HuH-7 (cell line): ENCODE results near the gene PSMB3.

ENCODE experiments used
- DNase-seq: peaks from one replicate; pipeline ENCODE4 v3.0.0; 2011; ENCODE audit warnings: low spot score

Gene PSMB3

DNA sequence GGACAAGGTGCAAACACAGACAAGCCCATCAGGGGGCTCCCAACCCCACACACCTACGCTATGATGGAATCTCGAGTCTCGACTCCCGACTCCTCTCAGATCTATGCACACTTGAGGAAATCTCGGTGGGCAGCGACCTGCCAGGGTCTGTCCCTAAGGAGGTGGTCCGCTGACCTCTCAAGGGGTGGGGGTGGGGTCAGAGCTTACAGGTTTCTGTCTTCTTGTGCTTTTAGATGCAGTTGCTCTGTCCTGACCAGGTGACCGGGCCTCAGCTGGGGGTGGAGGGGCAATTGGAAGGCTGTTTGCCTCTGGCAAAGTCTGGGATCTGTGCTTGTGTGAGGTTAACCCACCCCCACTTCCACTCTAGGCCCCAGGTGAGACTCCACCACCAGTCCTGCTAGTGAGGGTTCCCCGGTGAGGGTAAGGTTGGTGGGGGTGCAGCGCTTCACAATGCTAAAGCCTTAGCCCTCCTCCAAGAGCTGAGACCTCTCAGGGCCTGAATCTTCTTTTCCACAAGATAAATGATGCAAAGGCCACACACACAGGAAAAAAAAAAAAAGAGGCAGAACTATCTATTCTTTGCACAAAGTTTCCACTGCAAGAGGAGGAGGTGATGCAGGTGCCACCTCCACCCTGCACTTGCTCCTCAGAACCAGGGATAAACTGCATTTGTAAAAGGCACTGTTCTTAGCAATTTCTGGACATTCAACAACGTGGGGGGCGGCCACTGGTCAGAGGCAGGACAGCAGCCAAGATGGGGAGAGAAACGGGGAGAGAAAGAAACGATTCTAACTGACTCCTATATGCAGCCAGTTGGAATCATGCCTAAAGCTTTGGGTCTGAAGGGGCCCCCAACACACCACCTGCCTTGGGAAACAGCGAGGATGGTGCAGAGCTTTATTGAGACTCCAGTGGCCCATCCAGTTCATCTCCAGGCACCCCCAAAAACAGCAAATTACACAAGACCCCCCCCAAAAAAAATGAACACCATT, 18.3 kb upstream of the PSMB3 start:
- DNase-seq = peak; percentile 67

DNA sequence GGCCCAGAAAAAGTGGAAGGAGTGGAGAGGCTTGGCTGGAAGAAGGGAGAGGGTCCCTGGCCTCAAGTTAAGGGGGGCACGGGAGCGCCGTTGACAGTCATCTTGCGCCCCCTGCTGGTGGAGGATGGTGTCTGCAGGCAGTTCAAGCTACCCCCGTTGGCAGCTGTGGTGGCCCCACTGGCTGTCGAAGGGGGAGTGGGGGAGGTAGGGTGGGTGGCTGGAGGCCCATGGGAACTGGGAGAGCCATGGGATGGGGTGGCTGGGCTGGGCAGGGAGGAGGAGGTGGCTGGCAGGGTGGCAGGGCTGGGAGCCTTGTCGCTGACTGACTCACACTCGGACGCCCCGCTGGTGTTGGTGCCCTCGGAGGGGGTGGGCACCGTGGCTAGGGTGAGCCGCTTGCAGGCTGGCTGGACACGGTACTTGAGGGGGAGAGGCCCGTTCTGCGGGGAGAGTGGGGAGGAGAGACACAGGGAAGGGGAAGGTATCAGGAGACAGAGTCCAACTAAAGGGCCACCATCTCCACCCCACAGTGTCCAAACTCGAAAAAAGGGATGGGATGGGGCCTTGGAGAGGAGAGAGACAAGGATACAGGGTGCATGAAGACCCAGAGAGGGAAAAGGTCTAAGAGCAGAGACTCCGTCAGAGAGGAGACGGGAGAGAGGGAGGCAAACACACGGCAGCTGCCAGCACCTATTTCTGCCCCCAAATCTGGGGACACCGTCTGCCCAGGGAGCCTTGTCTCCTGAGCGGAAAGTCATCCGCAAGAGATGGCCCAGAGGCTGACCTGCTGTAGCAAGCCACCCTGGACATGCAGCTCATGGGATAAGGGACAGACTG, 17.2 kb upstream of the PSMB3 start:
- peak; percentile 80 for DNase-seq

GRCh38 chr17:38738007-38738662, 14.4 kb upstream of the PSMB3 start:
- no peak for DNase-seq

GRCh38 chr17:38738686-38739085, 13.9 kb upstream of the PSMB3 start:
- no peak for DNase-seq

DNA sequence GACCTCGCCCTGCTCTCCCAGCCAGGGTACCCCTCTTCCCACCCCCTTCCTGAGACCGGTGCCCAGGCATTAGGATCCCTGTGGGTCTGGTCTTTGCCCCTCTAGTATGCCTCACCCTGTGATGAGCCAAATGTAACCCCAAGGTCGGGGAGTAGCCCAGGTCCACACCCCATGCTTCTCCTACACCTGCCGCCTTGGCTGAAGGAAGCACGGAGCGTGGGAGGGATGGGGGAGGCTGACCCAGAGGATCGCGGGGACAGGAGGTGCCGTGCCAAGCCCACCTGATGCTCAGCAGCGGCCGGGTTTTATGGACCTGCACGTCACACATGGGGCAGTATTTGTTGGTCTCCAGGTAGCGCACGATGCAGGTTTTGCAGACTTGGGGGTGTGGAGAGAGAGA, 13.2 kb upstream of the PSMB3 start:
- no peak for DNase-seq

GRCh38 chr17:38740044-38740443, 12.5 kb upstream of the PSMB3 start:
- no peak for DNase-seq

GRCh38 chr17:38740806-38741205, 11.7 kb upstream of the PSMB3 start:
- DNase-seq = no peak

DNA sequence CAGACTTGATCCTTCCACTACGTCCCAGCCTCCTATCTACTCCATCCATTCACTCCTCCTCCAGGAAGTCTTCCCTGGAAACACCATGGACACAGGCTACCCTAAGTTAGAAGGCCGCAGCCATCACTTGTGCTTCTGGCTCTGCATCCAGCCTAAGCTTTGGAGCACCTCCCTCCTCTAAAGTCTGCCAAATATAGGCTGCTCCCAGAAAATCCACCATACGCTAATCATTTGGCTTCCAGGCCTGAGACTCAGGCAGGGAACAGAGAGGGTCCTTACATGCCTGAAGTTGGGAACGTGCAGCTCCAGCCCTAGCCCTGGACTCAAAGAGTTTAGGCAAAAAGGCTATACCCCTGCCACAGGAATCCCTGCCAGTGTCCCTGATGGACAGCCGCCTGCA, 11.1 kb upstream of the PSMB3 start:
- no peak for DNase-seq

GRCh38 chr17:38741921-38742410, 10.6 kb upstream of the PSMB3 start:
- DNase-seq = no peak

DNA sequence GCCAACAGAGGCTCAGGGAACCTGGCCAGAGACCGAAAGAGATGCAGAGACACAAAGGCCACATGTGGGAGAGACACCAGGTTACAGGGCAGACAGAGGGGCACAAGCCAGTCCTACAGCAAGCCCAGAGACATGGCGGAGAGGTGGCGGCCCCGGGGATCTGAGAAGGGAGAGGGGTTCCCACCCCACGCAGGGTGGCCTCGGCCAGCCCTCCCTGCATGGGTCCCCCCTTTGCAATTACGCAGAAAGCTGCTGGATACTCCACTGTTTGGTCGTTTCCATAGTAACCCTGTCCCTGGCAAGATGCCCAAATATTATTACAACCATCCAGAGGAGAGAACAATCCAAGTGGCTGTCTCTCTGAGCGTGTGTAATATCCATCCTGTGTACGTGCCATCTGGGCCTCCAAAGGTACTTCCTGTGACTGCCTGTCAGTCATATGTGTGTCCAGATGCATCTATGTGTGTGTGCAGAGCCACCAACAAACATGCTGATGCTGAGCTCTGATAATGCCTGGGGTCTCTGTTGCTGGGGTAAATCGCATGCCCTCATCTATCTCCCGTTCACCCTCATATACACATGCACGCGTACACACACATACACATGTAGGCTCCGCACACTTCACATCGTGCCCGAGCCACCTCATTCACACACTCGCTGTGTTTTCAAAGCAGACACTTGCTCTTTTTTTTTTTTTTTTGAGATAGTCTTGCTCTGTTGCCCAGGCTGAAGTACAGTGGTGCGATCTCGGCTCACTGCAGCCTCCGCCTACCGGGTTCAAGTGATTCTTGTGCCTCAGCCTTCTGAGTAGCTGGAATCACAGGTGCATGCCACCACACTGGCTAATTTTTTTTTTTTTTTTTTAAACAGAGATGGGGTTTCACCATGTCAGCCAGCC, 9.9 kb upstream of the PSMB3 start:
- DNase-seq = no peak

DNA sequence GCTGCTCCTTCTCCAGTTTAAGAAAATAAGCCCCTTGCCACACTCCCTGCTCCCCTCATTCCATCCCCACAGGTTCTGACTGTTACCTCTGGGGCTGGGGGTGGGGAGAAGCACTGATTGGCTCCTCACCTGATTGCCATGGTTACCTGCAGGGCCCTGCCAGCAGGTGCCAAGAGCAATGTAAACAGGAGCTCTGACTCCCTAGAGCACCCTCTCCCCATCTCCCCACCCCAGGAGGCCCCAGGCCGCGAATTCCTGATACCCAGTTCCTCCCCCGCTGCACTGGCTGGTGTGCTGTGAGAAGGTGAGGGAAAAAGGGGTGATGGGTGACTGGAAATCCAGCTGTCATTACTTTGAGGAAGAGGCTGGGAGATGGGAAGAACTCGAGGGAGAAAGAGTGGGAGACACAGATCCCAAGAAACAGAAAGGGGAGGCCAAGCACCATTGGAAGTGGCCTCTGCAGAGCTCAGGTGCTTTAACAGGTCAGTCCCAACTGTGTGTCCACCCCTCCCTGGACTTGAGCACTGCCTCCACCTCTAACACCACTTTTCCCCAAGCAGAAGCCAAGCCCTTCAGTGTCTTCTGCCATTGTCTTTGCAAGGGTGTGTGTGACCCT, 8.9 kb upstream of the PSMB3 start:
- DNase-seq = no peak

DNA sequence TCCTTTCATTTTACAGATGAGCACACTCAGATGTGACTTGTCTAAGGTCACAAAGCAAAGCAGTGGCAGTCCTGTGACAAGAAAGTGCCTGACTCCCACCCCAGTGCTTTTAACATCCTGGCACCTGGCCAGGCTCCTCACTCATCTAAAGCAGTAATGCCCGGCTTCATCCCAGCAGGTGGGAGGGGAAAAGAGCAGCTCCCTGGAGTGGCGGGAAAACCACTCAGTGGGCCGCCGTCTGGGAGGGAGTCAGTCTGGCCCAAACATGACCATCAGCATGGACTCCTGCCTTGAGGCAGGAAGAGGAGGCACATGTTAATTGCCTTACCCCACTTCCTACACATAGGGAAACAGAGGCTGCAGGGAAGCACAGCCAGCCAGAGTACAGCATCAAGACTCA, 7.0 kb upstream of the PSMB3 start:
- DNase-seq = no peak

GRCh38 chr17:38746004-38746848, 6.3 kb upstream of the PSMB3 start:
- no peak for DNase-seq

DNA sequence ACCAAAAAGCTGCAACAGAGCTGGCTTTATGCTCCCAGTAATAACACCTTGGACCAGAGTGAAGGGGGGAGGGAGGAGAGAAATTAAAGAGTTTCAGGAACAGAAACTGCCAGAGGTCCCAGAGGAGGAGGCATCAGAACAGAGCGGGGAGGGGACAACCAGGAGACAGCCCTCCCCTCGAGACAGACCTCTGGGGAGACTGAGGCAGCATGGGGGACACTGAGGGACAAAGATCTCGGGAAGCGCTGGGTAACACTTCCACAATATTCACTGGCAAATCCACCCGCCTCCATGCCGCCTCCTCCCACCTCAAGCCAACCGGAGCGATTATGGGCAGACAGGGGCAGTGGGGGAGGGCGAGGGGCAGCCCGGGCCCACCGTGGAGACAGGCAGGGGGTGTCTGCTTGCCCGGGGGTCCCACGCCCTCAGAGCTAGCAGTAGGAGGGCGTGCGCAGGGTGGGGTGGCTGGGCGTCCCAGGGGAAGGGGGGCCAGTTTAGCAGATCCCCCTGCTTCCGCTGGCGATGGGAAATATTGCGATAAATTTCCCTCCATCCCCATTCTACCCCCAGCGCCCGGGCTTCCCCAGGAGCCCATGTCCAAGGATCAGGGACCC, 5.6 kb upstream of the PSMB3 start:
- DNase-seq = no peak

DNA sequence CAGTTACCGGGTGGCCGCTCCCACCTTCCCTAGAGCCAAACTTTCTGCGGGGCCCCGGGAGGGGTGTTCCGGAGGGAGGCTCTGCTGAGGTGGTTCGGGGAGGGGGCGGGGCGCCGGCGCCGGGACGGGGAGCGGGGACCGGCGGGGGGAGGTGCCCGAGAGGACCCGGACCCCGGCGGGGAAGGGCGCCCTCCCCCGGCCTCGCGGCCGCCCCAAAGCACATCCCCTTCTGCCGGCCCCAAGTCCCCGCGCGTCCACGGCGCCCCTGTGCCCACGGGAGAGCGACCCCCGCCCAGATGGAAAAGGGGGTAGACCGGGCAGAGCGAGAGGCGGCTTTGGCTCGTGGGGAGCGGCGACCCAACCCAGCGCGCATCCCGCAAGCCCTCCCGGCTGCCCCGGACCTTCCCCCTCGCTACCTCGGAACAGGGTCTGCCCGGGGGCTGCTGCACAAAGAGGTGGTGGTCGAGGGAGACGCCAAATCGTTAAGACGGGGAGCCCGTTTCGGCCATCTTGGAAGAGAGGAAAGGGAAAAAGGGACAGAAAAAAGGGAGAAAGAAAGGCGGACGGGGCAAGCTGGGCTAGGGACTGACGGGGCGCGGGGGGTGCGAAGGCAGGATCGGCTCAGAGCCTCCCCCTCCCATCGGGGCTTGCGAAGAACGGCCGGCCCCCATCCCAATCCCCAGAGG, 4.9 kb upstream of the PSMB3 start:
- DNase-seq = no peak

- DNase-seq = peak; percentile 80
These were observed 4.2 kb upstream of the PSMB3 start, which contains the start of gene PCGF2 for GRCh38 chr17:38748149-38748891. Gene PCGF2 (minus strand): TSS chr17:38748336. CDS start chr17:38740402, 7,934 bp downstream.

GRCh38 chr17:38748892-38749222, 3.7 kb upstream of the PSMB3 start:
- no peak for DNase-seq
